Upper lobe of left lung (tissue), 4 donors: ENCODE results near the gene SCLT1.

Source experiments
- EP300 ChIP-seq, 4 donors: sonication (generic); formaldehyde crosslinking; IDR thresholded peaks; one replicate each; pipeline ENCODE4 v1.5.1; 2017; ENCODE audit warnings: antibody characterized with exemption in 4 of 4, control low read depth in 2 of 4
- POLR2A ChIP-seq, 4 donors: fragments of 450-650 bp; IDR thresholded peaks; one replicate each; pipeline ENCODE4 v1.5.1; 2016 to 2017; ENCODE audit warnings: antibody characterized with exemption in 4 of 4, mild to moderate bottlenecking in 2 of 4
- TF ChIP-seq, protein P1 (sequence below), 6 experiments: fragments of 450-650 bp in 4 of 6; fragments of 200-600 bp in 2 of 6; sonication (generic) in 2 of 6; IDR thresholded peaks; one replicate each; pipeline ENCODE4 v1.5.1; 2016 to 2019; ENCODE audit warnings: antibody characterized with exemption in 6 of 6

DNA sequence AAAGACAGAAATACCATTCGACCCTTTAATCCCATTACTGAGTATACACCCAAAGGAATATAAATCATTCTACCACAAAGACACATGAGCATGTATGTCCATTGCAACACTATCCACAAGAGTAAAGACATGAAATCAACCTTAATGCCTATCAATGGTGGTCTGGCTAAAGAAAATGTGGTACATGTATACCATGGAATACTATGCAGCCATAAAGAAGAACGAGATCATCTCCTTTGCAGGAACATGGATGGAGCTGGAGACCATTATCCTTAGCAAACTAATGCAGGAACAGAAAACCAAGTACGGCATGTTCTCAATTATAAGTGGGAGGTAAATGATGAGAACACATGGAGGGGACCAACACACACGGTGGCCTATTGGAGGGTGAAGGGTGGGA is 7.9 kb downstream of the SCLT1 start:
- TF ChIP-seq, protein P1, sequence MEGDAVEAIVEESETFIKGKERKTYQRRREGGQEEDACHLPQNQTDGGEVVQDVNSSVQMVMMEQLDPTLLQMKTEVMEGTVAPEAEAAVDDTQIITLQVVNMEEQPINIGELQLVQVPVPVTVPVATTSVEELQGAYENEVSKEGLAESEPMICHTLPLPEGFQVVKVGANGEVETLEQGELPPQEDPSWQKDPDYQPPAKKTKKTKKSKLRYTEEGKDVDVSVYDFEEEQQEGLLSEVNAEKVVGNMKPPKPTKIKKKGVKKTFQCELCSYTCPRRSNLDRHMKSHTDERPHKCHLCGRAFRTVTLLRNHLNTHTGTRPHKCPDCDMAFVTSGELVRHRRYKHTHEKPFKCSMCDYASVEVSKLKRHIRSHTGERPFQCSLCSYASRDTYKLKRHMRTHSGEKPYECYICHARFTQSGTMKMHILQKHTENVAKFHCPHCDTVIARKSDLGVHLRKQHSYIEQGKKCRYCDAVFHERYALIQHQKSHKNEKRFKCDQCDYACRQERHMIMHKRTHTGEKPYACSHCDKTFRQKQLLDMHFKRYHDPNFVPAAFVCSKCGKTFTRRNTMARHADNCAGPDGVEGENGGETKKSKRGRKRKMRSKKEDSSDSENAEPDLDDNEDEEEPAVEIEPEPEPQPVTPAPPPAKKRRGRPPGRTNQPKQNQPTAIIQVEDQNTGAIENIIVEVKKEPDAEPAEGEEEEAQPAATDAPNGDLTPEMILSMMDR (IDR thresholded peaks at IDR 0.05): no peak
- TF ChIP-seq POLR2A (IDR thresholded peaks at IDR 0.05) (no peak), EP300 (IDR thresholded peaks at IDR 0.05) (no peak)
